Neural progenitor cell (in vitro differentiated cells): ENCODE measurements around the gene XRCC3. TPM values are rescaled to one million over a fixed set of nuclear protein-coding genes. Genes with fewer than 3 reads are reported as not detected.

Experiments
- DNase-seq: peaks from one replicate; pipeline ENCODE4 v3.0.0-alpha.2; 2016; ENCODE audit warnings: low spot score
- H2AFZ ChIP-seq: fragments of 200-600 bp; sonication (generic); replicated peaks from 2 replicates; pipeline ENCODE4 v1.6.1; 2016; ENCODE audit warnings: antibody characterized with exemption
- H3F3A ChIP-seq: fragments of 200-600 bp; sonication (generic); 2 replicates; pipeline ENCODE4 v1.6.1; 2016; ENCODE audit warnings: antibody characterized with exemption, low read depth
- H3K27ac ChIP-seq: fragments of 200-600 bp; sonication (generic); 2 replicates; pipeline ENCODE4 v1.5.1; 2016; ENCODE audit warnings: mild to moderate bottlenecking
- H3K27me3 ChIP-seq: fragments of 200-600 bp; sonication (generic); 2 replicates; pipeline ENCODE4 v1.6.1; 2016; ENCODE audit warnings: mild to moderate bottlenecking, moderate library complexity
- H3K36me3 ChIP-seq: fragments of 200-600 bp; sonication (generic); 2 replicates; pipeline ENCODE4 v1.5.1; 2016
- H3K4me1 ChIP-seq: fragments of 200-600 bp; sonication (generic); 2 replicates; pipeline ENCODE4 v1.6.1; 2016; ENCODE audit warnings: mixed run types
- H3K4me2 ChIP-seq: fragments of 200-600 bp; sonication (generic); 2 replicates; pipeline ENCODE4 v1.6.1; 2016
- H3K4me3 ChIP-seq: fragments of 200-600 bp; sonication (generic); 2 replicates; pipeline ENCODE4 v1.5.1; 2016
- H3K79me2 ChIP-seq: fragments of 200-600 bp; sonication (generic); 2 replicates; pipeline ENCODE4 v1.6.1; 2016; ENCODE audit warnings: low read depth
- H3K9ac ChIP-seq: fragments of 200-600 bp; sonication (generic); 2 replicates; pipeline ENCODE4 v1.6.1; 2016
- H3K9me3 ChIP-seq: fragments of 200-600 bp; sonication (generic); 2 replicates; pipeline ENCODE4 v1.5.1; 2016; ENCODE audit warnings: low read depth
- H4K20me1 ChIP-seq: fragments of 200-600 bp; sonication (generic); 2 replicates; pipeline ENCODE4 v1.6.1; 2016; ENCODE audit warnings: low read depth
- H3K27ac Mint-ChIP-seq: 3 replicates; pipeline ENCODE4 v1.8.0; 2021; ENCODE audit warnings: mixed read lengths
- H3K27me3 Mint-ChIP-seq: 2 replicates; pipeline ENCODE4 v1.8.0; 2022; ENCODE audit warnings: low read depth, mild to moderate bottlenecking, inconsistent platforms, moderate library complexity, mixed read lengths; ENCODE audit not compliant: insufficient read depth
- H3K36me3 Mint-ChIP-seq: 3 replicates; pipeline ENCODE4 v1.8.0; 2021; ENCODE audit warnings: mixed read lengths
- H3K4me1 Mint-ChIP-seq: 3 replicates; pipeline ENCODE4 v1.8.0; 2021; ENCODE audit warnings: mixed read lengths
- H3K4me3 Mint-ChIP-seq: 3 replicates; pipeline ENCODE4 v1.8.0; 2021; ENCODE audit warnings: mild to moderate bottlenecking, moderate library complexity, mixed read lengths
- H3K9me3 Mint-ChIP-seq: 3 replicates; pipeline ENCODE4 v1.8.0; 2020; ENCODE audit warnings: mixed read lengths
- CTCF ChIP-seq: fragments of 200-600 bp; sonication (generic); IDR thresholded peaks from 2 replicates; pipeline ENCODE4 v1.5.1; 2017; ENCODE audit warnings: antibody characterized with exemption, mild to moderate bottlenecking
- EZH2 ChIP-seq: fragments of 200-600 bp; sonication (generic); IDR thresholded peaks from 2 replicates; pipeline ENCODE4 v1.6.1; 2017; ENCODE audit warnings: antibody characterized with exemption, mild to moderate bottlenecking, moderate library complexity
- EZH2phosphoT487 ChIP-seq: fragments of 200-600 bp; sonication (generic); IDR thresholded peaks from 2 replicates; pipeline ENCODE4 v1.6.1; 2017; ENCODE audit warnings: antibody characterized with exemption
- total RNA-seq: library from RNA; depleted of rRNA; stranded (reverse); fragments of >200 nt; gene quantifications from 2 replicates; pipeline ENCODE4 v1.2.3, GENCODE V29; 2015; ENCODE audit warnings: low replicate concordance

XRCC3 gene
- total RNA-seq, 1 donor from 2014 or later: 59.7 TPM

- no peaks in the 10 kb centered on the region for H3K9me3 Mint-ChIP-seq
- Histone ChIP-seq H3K9ac (peak overlapping the region; percentile 58), H3K9me3 (no peaks in the 10 kb centered on the region), H3K36me3 (no peaks in the 10 kb centered on the region), H3F3A (peaks cover 15% of the 10 kb centered on the region), H3K79me2 (peaks cover 81% of the 10 kb centered on the region), H4K20me1 (peaks cover 81% of the 10 kb centered on the region), H3K27ac (no peak overlapping the region), H3K27me3 (no peaks in the 10 kb centered on the region), H3K4me1 (peaks cover 22% of the 10 kb centered on the region), H3K4me2 (peak overlapping the region; percentile 99), H2AFZ (no peak overlapping the region), H3K4me3 (peak overlapping the region; percentile 98)
- DNase-seq: no peak
- peaks cover 7% of the 10 kb centered on the region for H3K27me3 Mint-ChIP-seq
- H3K4me1 Mint-ChIP-seq: peaks cover 54% of the 10 kb centered on the region
- H3K27ac Mint-ChIP-seq: no peak overlapping the region
- TF ChIP-seq CTCF (no peak), EZH2phosphoT487 (no peak), EZH2 (no peak)
- H3K36me3 Mint-ChIP-seq: peaks cover 13% of the 10 kb centered on the region
- H3K4me3 Mint-ChIP-seq: peak overlapping the region; percentile 90
Observed at GRCh38 chr14:103716091-103716801, 995 bp upstream of the XRCC3 start.

GRCh38 chr14:103714063-103714724, 1.1 kb downstream of the XRCC3 start:
- H3K27ac Mint-ChIP-seq: peak overlapping the region; percentile 25
- no peaks in the 10 kb centered on the region for H3K9me3 Mint-ChIP-seq
- peak overlapping the region; percentile 96 for H3K4me3 Mint-ChIP-seq
- H2AFZ ChIP-seq: no peak overlapping the region
- H3K4me3 ChIP-seq: peak overlapping the region; percentile 66
- H3K4me1 Mint-ChIP-seq: peaks cover 52% of the 10 kb centered on the region
- no peak for DNase-seq
- TF ChIP-seq CTCF (no peak), EZH2 (no peak), EZH2phosphoT487 (no peak)
- no peaks in the 10 kb centered on the region for H3K27me3 ChIP-seq
- peaks cover 27% of the 10 kb centered on the region for H3K4me1 ChIP-seq
- H3K9ac ChIP-seq: peak overlapping the region; percentile 80
- no peaks in the 10 kb centered on the region for H3K36me3 ChIP-seq
- peaks cover 7% of the 10 kb centered on the region for H3K27me3 Mint-ChIP-seq
- peaks cover 74% of the 10 kb centered on the region for H4K20me1 ChIP-seq
- H3K27ac ChIP-seq: no peak overlapping the region
- H3K9me3 ChIP-seq: no peaks in the 10 kb centered on the region
- peaks cover 19% of the 10 kb centered on the region for H3K36me3 Mint-ChIP-seq
- peaks cover 61% of the 10 kb centered on the region for H3K79me2 ChIP-seq
- peak overlapping the region; percentile 82 for H3K4me2 ChIP-seq
- peaks cover 15% of the 10 kb centered on the region for H3F3A ChIP-seq

GRCh38 chr14:103713304-103714062, 1.8 kb downstream of the XRCC3 start:
- H3F3A ChIP-seq: peaks cover 15% of the 10 kb centered on the region
- Mint-ChIP-seq H3K4me3 (peak overlapping the region; percentile 96), H3K27ac (peak overlapping the region; percentile 86), H3K4me1 (peaks cover 47% of the 10 kb centered on the region), H3K36me3 (peaks cover 21% of the 10 kb centered on the region), H3K9me3 (no peaks in the 10 kb centered on the region), H3K27me3 (peaks cover 4% of the 10 kb centered on the region)
- no peak overlapping the region for H3K4me2 ChIP-seq
- peaks cover 69% of the 10 kb centered on the region for H4K20me1 ChIP-seq
- H3K27ac ChIP-seq: no peak overlapping the region
- no peak for DNase-seq
- H3K36me3 ChIP-seq: no peaks in the 10 kb centered on the region
- no peak overlapping the region for H3K4me3 ChIP-seq
- H3K27me3 ChIP-seq: no peaks in the 10 kb centered on the region
- no peak overlapping the region for H3K9ac ChIP-seq
- peaks cover 27% of the 10 kb centered on the region for H3K4me1 ChIP-seq
- TF ChIP-seq CTCF (no peak), EZH2 (no peak), EZH2phosphoT487 (no peak)
- H3K79me2 ChIP-seq: peaks cover 54% of the 10 kb centered on the region
- no peaks in the 10 kb centered on the region for H3K9me3 ChIP-seq
- no peak overlapping the region for H2AFZ ChIP-seq
